ENCODE measurements around the gene CCDC34.

The CCDC34 gene

DNA sequence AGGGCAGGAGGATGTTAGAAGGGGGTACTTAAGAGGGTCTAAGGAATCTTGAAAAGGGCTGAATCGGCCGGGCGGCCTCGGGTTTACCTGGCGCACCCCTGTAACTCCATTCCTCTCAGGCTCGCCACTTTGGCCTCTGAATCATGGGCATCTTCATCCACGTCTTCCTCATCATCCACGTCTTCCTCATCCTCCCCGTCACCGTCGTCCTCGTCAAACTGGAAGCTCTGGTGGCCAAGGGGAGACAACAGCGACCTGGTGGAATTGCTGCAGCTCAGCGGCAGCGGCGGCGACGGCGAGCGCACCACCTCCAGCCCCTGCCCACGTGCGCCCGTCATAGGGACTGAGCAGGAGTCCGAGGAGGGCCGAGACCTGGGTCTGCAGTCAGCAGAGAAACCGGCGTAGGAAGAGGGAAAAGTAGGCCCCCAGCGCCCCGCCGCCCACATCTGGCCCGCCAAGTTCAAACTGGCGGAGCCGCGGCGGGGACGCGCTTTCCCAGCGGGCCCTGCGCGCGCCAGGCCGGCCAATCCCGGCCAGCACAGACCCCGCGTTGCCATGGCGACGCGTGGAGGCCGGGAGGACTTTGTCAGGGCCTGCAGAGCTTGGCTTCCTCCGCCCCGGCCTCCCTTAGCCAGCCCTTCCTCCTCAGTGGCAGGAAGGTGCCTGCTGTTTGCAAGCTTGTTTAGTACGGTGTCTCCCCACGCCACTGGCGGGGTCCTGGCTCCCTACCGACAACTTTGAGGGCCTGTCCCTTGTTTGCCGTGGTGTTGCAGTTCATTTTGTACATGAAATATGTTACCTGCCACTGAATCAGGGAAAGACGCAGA lies at the start of gene CCDC34:
Gene CCDC34, minus strand, starts transcription at position 467 of the 827 bp plus-strand sequence. Its CDS starts 21 bp downstream, at position 446.
- peak; percentile 99 for DNase-seq (ENCODE audit: low spot score)

GRCh38 chr11:27412192-27412691 lies 49.2 kb upstream of the CCDC34 start:
- no peak for DNase-seq (ENCODE audit: low spot score)

DNA sequence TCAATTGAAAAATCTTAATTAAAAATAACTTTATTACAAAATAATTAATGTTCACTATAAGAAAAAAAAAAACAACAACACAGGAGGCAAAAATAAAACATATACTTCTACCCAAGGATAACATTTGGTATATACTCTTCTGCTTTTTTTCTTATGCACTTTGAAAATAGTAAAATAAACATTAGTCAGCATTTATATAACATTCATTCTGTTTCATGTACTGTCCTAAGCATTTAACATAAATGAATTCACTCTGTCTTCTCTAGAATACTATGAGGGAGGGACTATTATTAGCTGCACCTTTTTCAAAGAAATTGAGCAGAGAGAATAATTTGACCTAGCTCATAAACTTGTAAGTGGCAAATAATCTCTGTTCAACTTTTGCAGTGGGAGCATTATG lies 48.3 kb upstream of the CCDC34 start:
- no peak for DNase-seq (ENCODE audit: low spot score)

- peak; percentile 32 for DNase-seq (ENCODE audit: low spot score)
Observed at GRCh38 chr11:27410272-27410671, 47.3 kb upstream of the CCDC34 start.

GRCh38 chr11:27409742-27410141 lies 46.7 kb upstream of the CCDC34 start:
- no peak for DNase-seq (ENCODE audit: low spot score)

- no peak for DNase-seq (ENCODE audit: low spot score)
Observed at GRCh38 chr11:27409049-27409448, 46.0 kb upstream of the CCDC34 start.

GRCh38 chr11:27408246-27408800 lies 45.3 kb upstream of the CCDC34 start:
- no peak for DNase-seq (ENCODE audit: low spot score)

DNA sequence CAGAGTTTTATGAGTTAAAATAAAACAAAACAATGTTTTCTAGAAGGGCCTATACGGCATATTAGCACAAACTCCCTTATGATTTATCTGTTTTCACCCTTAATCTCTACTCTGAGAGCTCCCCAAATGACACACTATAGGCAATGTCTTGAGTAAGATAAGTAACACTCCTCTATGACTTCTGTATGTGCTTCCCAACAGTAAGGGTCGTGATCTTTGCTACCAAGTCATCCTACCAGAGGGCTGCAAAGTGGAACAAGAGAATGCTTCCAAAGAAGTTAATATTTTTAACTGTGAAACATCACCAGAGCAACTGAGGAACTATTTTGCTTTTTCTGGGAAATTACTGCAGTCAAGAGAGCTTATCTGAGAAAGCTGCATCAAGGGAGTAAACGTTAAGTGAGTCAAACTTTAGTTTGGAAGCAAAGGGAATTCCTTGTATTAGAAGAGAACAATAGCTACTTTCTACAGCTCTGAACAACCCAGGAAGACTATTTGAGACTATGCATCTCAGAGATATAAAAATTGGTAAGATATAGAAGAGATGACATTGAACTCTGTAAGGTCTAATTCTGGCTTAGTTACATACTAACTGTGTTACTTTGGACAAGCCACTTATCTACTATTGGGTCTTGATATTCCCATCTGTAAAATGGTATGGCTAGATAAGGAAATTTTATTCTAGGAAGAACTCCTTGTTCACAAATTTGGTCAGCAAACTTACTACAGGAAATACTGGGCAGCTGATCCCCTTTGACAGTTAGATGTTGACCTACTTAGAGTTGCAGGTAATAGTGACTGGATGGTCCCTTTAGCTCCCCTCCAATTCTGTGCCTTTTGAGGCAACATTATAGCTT lies 43.7 kb upstream of the CCDC34 start:
- no peak for DNase-seq (ENCODE audit: low spot score)

DNA sequence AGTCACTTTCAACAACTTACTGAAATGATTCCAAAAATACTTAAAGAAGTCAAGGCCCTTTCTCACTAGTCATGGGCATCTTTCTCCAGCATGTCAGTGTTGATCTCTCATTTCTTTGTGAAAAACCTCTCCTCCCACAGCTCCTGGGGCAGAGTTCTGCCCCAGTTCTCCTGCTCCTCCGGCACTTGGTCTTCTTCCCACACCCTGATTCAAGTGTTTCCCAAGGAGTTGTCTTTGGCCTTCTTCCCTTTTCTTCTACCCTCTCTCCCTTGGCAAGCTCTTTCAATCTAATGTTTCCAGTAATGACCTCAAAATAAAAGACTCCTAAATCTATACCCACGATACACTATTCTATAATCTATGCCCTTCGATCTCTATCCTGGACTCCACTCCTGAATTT lies 42.1 kb upstream of the CCDC34 start:
- no peak for DNase-seq (ENCODE audit: low spot score)

- no peak for DNase-seq (ENCODE audit: low spot score)
Observed at GRCh38 chr11:27404427-27404826, 41.4 kb upstream of the CCDC34 start.

GRCh38 chr11:27403195-27403594 lies 40.2 kb upstream of the CCDC34 start:
- DNase-seq (ENCODE audit: low spot score): no peak

GRCh38 chr11:27402450-27402849 lies 39.4 kb upstream of the CCDC34 start:
- no peak for DNase-seq (ENCODE audit: low spot score)

DNA sequence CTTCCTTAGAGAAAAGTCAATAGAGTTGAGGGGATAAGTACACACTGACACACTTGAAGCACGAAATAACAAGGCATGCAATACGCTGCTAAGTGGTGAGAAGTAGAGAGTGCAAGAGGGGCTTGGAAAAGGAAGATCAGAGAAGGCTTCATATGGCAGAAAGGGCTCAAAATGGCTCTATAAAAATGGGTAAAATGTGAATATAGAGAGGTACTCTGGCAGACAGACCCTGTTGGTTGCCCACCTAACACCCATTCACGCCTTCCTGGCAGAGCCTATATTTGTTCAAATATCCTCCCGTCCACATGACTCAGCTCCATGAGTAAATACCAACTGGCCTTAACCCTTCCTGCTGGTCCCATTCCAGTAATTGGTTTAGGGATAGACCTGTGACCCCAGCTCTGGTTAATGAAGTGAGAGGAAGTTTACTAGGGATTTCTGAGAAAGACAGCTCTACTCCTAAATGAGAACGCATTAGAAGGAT lies 38.9 kb upstream of the CCDC34 start:
- no peak for DNase-seq (ENCODE audit: low spot score)

DNA sequence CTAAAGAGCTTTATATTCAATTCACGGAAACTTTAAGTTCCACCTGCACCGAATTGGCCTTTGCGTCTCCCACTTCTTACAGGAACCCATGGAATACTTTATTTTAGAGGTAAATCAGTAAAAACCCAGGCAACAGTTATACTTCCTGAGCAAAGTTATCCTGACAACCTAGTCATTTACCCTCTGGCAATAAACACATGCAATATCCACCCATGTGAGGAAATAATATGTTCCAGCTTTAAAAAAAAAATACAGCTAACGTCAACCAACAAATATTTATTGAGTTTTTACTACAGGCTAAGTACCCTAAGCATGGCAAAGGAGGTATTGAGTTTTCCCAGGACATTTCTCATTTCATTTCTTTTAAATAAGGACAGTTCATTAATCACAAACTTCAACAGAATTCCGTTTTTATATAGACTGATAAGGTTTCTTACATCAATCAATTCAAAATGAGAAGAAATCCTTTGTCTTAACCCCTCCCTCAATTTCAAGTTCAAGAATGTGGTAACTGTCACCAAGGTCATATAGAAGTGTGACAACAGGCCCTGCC lies 38.3 kb upstream of the CCDC34 start:
- no peak for DNase-seq (ENCODE audit: low spot score)

DNA sequence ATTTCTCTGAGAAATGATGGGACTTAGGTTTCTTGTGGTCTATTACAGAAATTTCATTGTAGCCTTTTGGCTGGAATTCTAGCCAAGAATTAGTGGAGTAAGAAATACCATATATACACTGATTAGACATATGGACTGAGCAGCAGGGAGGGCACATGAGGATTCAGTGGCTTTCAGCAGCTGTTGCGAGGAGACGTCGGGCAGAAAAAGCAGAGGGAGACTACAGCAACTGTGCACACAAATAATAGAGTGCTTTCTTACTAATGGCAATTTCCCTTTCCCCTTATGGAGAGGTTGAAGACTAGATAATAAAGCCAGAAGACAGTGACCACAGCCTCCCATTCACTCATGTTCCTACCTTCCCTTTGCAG lies 35.4 kb upstream of the CCDC34 start:
- no peak for DNase-seq (ENCODE audit: low spot score)

DNA sequence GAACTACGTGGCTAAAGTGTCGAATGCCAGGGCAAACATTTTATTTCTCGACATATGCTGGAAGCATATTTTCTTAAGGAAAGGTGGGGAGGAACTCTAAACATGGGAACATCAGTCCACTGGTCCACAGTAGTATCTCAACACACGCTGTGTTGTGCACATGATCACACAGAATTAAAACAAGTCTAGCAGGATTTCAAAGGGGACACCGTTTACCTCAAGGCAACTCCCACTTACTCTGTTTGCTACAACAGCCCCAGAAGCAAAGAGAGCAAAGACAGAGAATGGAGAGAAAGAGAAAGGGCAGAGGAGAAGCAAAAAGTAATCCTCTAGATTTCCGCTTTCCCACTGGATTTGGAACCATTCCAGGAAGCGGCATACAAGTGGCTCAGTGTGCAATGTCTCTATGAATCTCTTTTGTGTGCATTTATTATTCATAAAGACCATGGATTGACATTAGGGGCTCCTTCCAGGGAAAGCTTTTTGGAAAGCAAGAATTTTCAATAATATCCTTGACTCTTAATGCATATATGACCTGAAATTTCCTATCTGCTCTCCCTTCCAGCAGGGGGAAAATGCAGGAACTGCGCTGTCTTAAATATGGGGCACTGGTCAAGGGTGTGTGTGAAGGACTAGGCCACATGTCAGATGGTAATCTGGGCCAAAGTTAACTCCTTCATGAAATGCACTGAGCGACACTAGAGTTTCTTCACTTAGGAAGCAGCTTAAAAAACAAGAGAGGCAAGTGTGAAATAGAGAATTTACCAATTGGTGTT lies 34.8 kb upstream of the CCDC34 start:
- no peak for DNase-seq (ENCODE audit: low spot score)

- no peak for DNase-seq (ENCODE audit: low spot score)
Observed at GRCh38 chr11:27396259-27396839, 33.3 kb upstream of the CCDC34 start.

DNA sequence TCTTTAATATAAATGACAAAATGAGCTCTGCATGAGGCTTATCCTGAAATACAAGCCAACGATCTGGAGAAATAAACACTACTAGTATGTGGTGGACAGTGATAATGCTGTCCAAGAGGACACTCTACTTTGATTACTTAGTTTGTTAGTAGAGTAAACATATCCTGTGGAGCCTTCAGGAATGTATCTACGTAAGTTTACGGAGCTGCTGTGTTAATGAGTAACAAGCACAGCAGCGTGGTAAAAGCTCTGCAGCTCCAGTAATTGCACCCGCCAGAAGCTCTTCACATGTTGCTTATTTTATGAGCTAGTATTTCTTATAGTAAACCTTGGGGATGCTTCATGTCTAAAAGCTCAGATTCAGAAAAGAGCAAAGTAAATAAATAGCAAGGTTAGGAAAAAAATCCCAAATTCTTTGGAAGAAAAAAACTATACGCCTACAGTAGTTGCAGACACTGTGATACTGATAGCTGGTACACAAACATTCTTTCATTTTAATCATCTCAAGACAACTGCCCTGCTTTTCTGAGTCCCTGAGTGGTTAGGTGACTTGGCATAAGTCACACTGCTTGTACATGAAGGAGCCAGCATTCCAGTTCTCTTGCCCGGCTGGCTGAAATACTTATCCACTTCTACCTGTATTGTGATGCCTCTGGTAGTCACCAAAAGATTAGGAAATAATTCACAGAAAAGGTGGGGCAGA lies 32.7 kb upstream of the CCDC34 start:
- DNase-seq (ENCODE audit: low spot score): no peak

- no peak for DNase-seq (ENCODE audit: low spot score)
Observed at GRCh38 chr11:27394781-27395228, 31.8 kb upstream of the CCDC34 start.

Data from AG20443 (cell line).